ENCODE data around the gene IL37. TPM values are rescaled to one million over a fixed set of nuclear protein-coding genes. Genes with fewer than 3 reads are reported as not detected.

Gene IL37
- polyA plus RNA-seq, 2 of the 4 experiments (the other 2 are of a cell fraction), result not detected

DNA sequence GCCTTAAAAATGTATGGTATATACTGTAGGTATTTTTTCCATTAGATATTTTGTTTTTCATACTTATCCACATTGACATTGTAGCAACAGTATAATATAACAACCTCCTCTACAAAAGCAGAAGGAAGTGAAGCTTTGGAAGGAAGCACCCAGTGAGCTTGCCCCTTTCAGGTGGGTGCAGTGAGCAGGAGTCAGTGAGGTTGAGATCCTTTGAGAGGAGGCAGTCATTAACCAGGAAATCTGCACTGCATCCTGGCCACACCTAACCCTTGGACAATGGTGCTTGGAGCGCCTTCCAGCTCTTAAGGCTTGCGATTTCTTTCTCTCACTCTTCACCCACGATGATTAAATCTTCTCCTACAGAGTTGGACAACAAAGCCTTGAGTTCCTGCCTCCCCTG, 13.9 kb downstream of the IL37 start:
- Histone ChIP-seq H3K4me1 (peaks cover 14% of the 10 kb centered on the region), H3K4me2 (peak overlapping the region; percentile 37; the same call in 2 of the 3 replicates), H3K27ac (no peak overlapping the region), H3K4me3 (no peak overlapping the region), H3K9me3 (no peaks in the 10 kb centered on the region)
- TF ChIP-seq, protein P1, sequence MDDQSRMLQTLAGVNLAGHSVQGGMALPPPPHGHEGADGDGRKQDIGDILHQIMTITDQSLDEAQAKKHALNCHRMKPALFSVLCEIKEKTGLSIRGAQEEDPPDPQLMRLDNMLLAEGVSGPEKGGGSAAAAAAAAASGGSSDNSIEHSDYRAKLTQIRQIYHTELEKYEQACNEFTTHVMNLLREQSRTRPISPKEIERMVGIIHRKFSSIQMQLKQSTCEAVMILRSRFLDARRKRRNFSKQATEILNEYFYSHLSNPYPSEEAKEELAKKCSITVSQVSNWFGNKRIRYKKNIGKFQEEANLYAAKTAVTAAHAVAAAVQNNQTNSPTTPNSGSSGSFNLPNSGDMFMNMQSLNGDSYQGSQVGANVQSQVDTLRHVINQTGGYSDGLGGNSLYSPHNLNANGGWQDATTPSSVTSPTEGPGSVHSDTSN (IDR thresholded peaks at IDR 0.05), result no peak
- no peak for TF ChIP-seq GATA3 (IDR thresholded peaks at IDR 0.05; ENCODE audit: borderline replicate concordance)
- TF ChIP-seq POLR2AphosphoS2 (conservative IDR thresholded peaks at IDR 0.05; ENCODE audit: low read length), result no peak
- no peak for TF ChIP-seq HOXB13 (CRISPR knock-in tag; IDR thresholded peaks at IDR 0.05; ENCODE audit: low read depth)
- no peak for TF ChIP-seq NR3C1 (IDR thresholded peaks at IDR 0.05)
- no peak for TF ChIP-seq CBX2 (IDR thresholded peaks at IDR 0.05; ENCODE audit: borderline replicate concordance, low read depth)
- no peak for TF ChIP-seq ZFP36 (IDR thresholded peaks at IDR 0.05; ENCODE audit: borderline replicate concordance, partially characterized antibody)
- TF ChIP-seq ESRRA (IDR thresholded peaks at IDR 0.05; ENCODE audit: borderline replicate concordance, low read length), result no peak
- no peak for TF ChIP-seq FOSL2 (IDR thresholded peaks at IDR 0.05)
- no peak for TF ChIP-seq FOSL2 (CRISPR knock-in tag; IDR thresholded peaks at IDR 0.05)
- TF ChIP-seq BHLHE40 (IDR thresholded peaks at IDR 0.05; ENCODE audit: low read depth, low read length), result no peak
- no peak for TF ChIP-seq ATOH8 (CRISPR knock-in tag; IDR thresholded peaks at IDR 0.05; ENCODE audit: low read depth)
- ChIA-PET CTCF (interaction anchor here (1.5 to 3.9 kb wide), 3 partner anchors 17 to 175 kb away, joined by 5 to 23 read pairs (median 9); no protein-coding TSS in a partner anchor), POLR2A (no interaction called here)
- DNase-seq (ENCODE audit: low read depth in 1 of 2, low spot score in 1 of 2) (peak in 1 of 2 experiments; percentile 16), FAIRE-seq (no peak), ATAC-seq (peak in 1 of 2 experiments; percentile 68; a peak in 3 of 6 replicates)
- 27% methylated on average over 3 of the region's 3 CpGs for WGBS (ENCODE audit: missing lambda C conversion rate)

- Histone ChIP-seq H3K4me1 (peaks cover 14% of the 10 kb centered on the region), H3K27ac (no peak overlapping the region), H3K9me3 (no peaks in the 10 kb centered on the region), H3K4me3 (no peak overlapping the region), H3K4me2 (no peak overlapping the region)
- ChIA-PET POLR2A (no interaction called here), CTCF (interaction anchor here (0.7 to 8.2 kb wide), 3 partner anchors 15 to 190 kb away, joined by 4 to 40 read pairs (median 4); no protein-coding TSS in a partner anchor)
- ATAC-seq, result no peak
- no peak for FAIRE-seq
- DNase-seq (ENCODE audit: low read depth in 1 of 2, low spot score in 1 of 2), result no peak
- 70% methylated on average over 3 of the region's 3 CpGs for WGBS (ENCODE audit: missing lambda C conversion rate)
- TF ChIP-seq EHF (CRISPR knock-in tag; IDR thresholded peaks at IDR 0.05) (no peak), ZSCAN20 (CRISPR knock-in tag; IDR thresholded peaks at IDR 0.05) (no peak), CBX8 (IDR thresholded peaks at IDR 0.05) (no peak), RNF2 (IDR thresholded peaks at IDR 0.05; ENCODE audit: borderline replicate concordance, low read depth) (no peak), RARB (CRISPR knock-in tag; IDR thresholded peaks at IDR 0.05) (no peak), HOXB5 (CRISPR knock-in tag; IDR thresholded peaks at IDR 0.05) (no peak), MAFK (IDR thresholded peaks at IDR 0.05; ENCODE audit: partially characterized antibody) (no peak), NFE2L2 (conservative IDR thresholded peaks at IDR 0.05; ENCODE audit: low read length) (no peak), ZC3H11A (IDR thresholded peaks at IDR 0.05) (no peak), HOXA7 (CRISPR knock-in tag; IDR thresholded peaks at IDR 0.05) (no peak), JUN (IDR thresholded peaks at IDR 0.05) (no peak)
Observed at GRCh38 chr2:112926707-112927106, 15.7 kb downstream of the IL37 start.

- no peak for ATAC-seq
- Histone ChIP-seq H3K4me2 (no peak overlapping the region), H3K27ac (no peak overlapping the region), H3K9me3 (no peaks in the 10 kb centered on the region), H3K4me3 (no peak overlapping the region), H3K4me1 (peaks cover 14% of the 10 kb centered on the region)
- POLR2A ChIA-PET, result no interaction called here
- FAIRE-seq, result no peak
- CTCF ChIA-PET, result interaction anchor here (8.2 kb wide), 1 partner anchor 14 kb away, joined by 40 read pairs; no protein-coding TSS in a partner anchor
- DNase-seq (ENCODE audit: low read depth in 1 of 2, low spot score in 1 of 2), result no peak
- TF ChIP-seq EHF (CRISPR knock-in tag; IDR thresholded peaks at IDR 0.05), result no peak
- TF ChIP-seq FOSL2 (IDR thresholded peaks at IDR 0.05), result no peak
- TF ChIP-seq FOSL2 (CRISPR knock-in tag; IDR thresholded peaks at IDR 0.05), result peak; percentile 28; the same call in 1 of the 2 replicates
- WGBS (ENCODE audit: missing lambda C conversion rate), result 58% methylated on average over 3 of the region's 3 CpGs
Observed at GRCh38 chr2:112927745-112928144, 16.8 kb downstream of the IL37 start.
